Panc1 (cell line): ENCODE measurements around the gene UTP3. TPM values are rescaled to one million over a fixed set of nuclear protein-coding genes. Genes with fewer than 3 reads are reported as not detected.
"Not testable (repeated sequence)": the region's sequence is repeated elsewhere in the genome, so short reads cannot be mapped to it uniquely, and the experiment has no call there.

Experiments
- ATAC-seq: fragments of 200-7000 bp; cut with Tn5 transposase; 2 replicates; pipeline ENCODE4 v1.9.1; 2020; ENCODE audit warnings: mild to moderate bottlenecking, moderate library complexity
- BruUV-seq: library from RNA; stranded (reverse); fragments of 400-500 nt; replicated peaks from 2 replicates; lab custom pipeline; 2021; lab: Mats Ljungman, UMichigan
- CTCF ChIA-PET: fragments of 300-600 bp; sonication (Branson Sonifier 250); formaldehyde crosslinking; loops from one replicate; lab custom pipeline; 2022; ENCODE audit warnings: antibody characterized with exemption; lab: Charles Lee
- POLR2A ChIA-PET: fragments of 300-600 bp; sonication (Branson Sonifier 250); formaldehyde crosslinking; loops from one replicate; lab custom pipeline; 2022; ENCODE audit warnings: antibody characterized with exemption; lab: Charles Lee
- DNase-seq: peaks from one replicate; pipeline ENCODE4 v3.0.0-alpha.2; 2010; ENCODE audit warnings: low read depth, low spot score
- H3K27ac ChIP-seq: 2 replicates; pipeline ENCODE4 v1.5.1; 2011; ENCODE audit warnings: mild to moderate bottlenecking, low read length, inconsistent platforms
- H3K27me3 ChIP-seq: fragments of 200-500 bp; sonication (Bioruptor generic); 2 replicates; pipeline ENCODE4 v1.6.0; 2014; ENCODE audit warnings: low read length, inconsistent platforms; ENCODE audit not compliant: control insufficient read depth, insufficient read depth
- H3K36me3 ChIP-seq: fragments of 200-500 bp; sonication (Bioruptor generic); 2 replicates; pipeline ENCODE4 v1.5.1; 2014; ENCODE audit warnings: inconsistent platforms, mild to moderate bottlenecking, low read length, moderate library complexity; ENCODE audit not compliant: control insufficient read depth, insufficient read depth
- H3K4me1 ChIP-seq: 2 replicates; pipeline ENCODE4 v1.5.1; 2011; ENCODE audit warnings: inconsistent platforms, mild to moderate bottlenecking, low read length, moderate library complexity; ENCODE audit not compliant: control insufficient read depth, insufficient read depth
- H3K4me3 ChIP-seq, 2 experiments: 2 replicates each; pipeline ENCODE4 v1.5.1; 2011 to 2012; ENCODE audit warnings: low read depth in 2 of 2, low read length in 2 of 2, mild to moderate bottlenecking in 2 of 2, inconsistent platforms in 1 of 2, moderate library complexity in 1 of 2
- H3K9me3 ChIP-seq: fragments of 200-500 bp; sonication (Bioruptor generic); 2 replicates; pipeline ENCODE4 v1.5.1; 2014; ENCODE audit warnings: low read depth, mild to moderate bottlenecking, inconsistent platforms, low read length, moderate library complexity; ENCODE audit not compliant: control insufficient read depth, insufficient read depth
- POLR2AphosphoS5 ChIP-seq: IDR thresholded peaks from 2 replicates; pipeline ENCODE4 v1.6.1; 2012; ENCODE audit warnings: mild to moderate bottlenecking, low read depth, low read length, moderate library complexity
- SIN3A ChIP-seq: IDR thresholded peaks from 2 replicates; pipeline ENCODE4 v1.6.1; 2012; ENCODE audit warnings: low read depth, mild to moderate bottlenecking, low read length, moderate library complexity, borderline replicate concordance; ENCODE audit not compliant: insufficient read depth
- TCF7L2 ChIP-seq: IDR thresholded peaks from 2 replicates; pipeline ENCODE4 v1.6.1; 2011; ENCODE audit warnings: mild to moderate bottlenecking, low read depth, low read length, inconsistent platforms
- in situ Hi-C: cut with HindIII; loops from 2 replicates; pipeline ENCODE4 v1.10.0; 2016; ENCODE audit warnings: low sequenced_read_pairs, low pct_unique_long_range_greater_than_20kb
- intact Hi-C: fragments of 100-400 bp; cut with micrococcal nuclease; formaldehyde crosslinking; loops from one replicate; pipeline ENCODE4 v1.10.0; 2022; ENCODE audit not compliant: unreplicated experiment
- total RNA-seq: library from RNA; stranded (reverse); gene quantifications from one replicate; pipeline ENCODE4 v1.2.1, GENCODE V29; 2021; ENCODE audit not compliant: unreplicated experiment
- TF ChIP-seq, protein P1 (sequence below), 2 experiments: IDR thresholded peaks; 2 replicates each; pipeline ENCODE4 v1.6.1; 2011 to 2012; ENCODE audit warnings: low read depth in 2 of 2, control low read depth in 1 of 2, low read length in 1 of 2, mild to moderate bottlenecking in 1 of 2, moderate library complexity in 1 of 2; ENCODE audit not compliant: insufficient read depth in 1 of 2
- TF ChIP-seq, protein P2 (sequence below): fragments of 450-650 bp; IDR thresholded peaks from 2 replicates; pipeline ENCODE4 v1.5.1; 2017; ENCODE audit warnings: mild to moderate bottlenecking

Gene UTP3
- total RNA-seq, 1 experiment from 2014 or later = 20.6 TPM

DNA sequence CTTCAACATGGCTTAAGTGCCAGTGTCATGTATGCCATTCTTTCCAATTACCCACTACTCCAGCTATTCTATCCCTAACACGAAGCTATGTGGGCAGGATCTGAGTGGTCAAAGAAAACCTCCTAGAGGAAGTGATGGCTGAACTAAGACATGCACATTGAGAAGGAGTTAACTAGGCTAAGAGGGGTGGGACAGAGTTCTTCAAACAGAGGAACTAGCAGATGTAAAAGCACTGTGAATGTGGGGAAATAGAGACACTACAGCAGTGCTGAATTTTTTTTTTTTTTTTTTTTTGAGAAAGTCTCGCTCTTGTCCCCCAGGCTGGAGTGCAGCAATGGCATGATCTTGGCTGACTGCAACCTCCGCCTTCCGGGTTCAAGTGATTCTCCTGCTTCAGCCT lies 28.2 kb upstream of the UTP3 start:
- DNase-seq (no peak), ATAC-seq (no peak)
- POLR2A ChIA-PET = no interaction called here
- Histone ChIP-seq H3K27ac (no peak overlapping the region), H3K4me3 (no peak overlapping the region), H3K36me3 (no peaks in the 10 kb centered on the region), H3K4me1 (no peaks in the 10 kb centered on the region), H3K27me3 (no peaks in the 10 kb centered on the region), H3K9me3 (no peaks in the 10 kb centered on the region)
- TF ChIP-seq, protein P1, sequence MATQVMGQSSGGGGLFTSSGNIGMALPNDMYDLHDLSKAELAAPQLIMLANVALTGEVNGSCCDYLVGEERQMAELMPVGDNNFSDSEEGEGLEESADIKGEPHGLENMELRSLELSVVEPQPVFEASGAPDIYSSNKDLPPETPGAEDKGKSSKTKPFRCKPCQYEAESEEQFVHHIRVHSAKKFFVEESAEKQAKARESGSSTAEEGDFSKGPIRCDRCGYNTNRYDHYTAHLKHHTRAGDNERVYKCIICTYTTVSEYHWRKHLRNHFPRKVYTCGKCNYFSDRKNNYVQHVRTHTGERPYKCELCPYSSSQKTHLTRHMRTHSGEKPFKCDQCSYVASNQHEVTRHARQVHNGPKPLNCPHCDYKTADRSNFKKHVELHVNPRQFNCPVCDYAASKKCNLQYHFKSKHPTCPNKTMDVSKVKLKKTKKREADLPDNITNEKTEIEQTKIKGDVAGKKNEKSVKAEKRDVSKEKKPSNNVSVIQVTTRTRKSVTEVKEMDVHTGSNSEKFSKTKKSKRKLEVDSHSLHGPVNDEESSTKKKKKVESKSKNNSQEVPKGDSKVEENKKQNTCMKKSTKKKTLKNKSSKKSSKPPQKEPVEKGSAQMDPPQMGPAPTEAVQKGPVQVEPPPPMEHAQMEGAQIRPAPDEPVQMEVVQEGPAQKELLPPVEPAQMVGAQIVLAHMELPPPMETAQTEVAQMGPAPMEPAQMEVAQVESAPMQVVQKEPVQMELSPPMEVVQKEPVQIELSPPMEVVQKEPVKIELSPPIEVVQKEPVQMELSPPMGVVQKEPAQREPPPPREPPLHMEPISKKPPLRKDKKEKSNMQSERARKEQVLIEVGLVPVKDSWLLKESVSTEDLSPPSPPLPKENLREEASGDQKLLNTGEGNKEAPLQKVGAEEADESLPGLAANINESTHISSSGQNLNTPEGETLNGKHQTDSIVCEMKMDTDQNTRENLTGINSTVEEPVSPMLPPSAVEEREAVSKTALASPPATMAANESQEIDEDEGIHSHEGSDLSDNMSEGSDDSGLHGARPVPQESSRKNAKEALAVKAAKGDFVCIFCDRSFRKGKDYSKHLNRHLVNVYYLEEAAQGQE (IDR thresholded peaks at IDR 0.05; ENCODE audit: insufficient read depth in 1 of 2, low read depth in 2 of 2, low read length in 1 of 2) = no peak
- CTCF ChIA-PET = no interaction called here
- BruUV-seq = no TSS peak
- in situ Hi-C loops (no loop called here), intact Hi-C loops (no loop called here)

DNA sequence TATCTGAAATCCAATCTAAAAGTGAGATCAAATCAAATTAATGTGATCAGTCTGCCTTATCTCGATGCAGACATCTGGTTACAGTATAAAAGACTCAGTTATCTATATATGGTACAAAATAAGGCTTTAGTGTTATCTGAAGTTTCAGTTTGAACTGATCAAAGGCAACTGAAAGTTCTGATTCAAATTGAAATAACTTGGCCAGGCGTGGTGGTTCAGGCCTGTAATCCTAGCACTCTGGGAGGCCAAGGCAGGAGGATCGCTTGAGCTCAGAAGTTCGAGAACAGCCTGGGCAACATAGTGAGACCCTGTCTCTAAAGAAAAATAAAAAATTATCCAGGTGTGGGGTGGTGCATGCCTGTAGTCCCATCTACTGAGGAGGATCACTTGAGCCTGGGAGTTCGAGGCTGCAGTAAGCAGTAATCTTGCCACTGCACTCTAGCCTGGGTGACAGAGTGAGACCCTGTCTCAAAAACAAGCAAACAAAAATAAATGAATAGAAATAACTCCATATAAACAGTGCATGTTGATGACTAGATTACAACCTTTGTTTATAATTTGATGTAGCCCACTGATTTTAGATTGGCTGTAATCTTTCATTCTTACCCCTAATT lies 26.9 kb upstream of the UTP3 start:
- DNase-seq, POLR2A ChIA-PET, CTCF ChIA-PET, in situ Hi-C loops, H3K9me3 ChIP-seq, H3K27ac ChIP-seq, intact Hi-C loops, H3K36me3 ChIP-seq, H3K4me3 ChIP-seq, H3K27me3 ChIP-seq, ATAC-seq, BruUV-seq, H3K4me1 ChIP-seq: not testable (repeated sequence)

DNA sequence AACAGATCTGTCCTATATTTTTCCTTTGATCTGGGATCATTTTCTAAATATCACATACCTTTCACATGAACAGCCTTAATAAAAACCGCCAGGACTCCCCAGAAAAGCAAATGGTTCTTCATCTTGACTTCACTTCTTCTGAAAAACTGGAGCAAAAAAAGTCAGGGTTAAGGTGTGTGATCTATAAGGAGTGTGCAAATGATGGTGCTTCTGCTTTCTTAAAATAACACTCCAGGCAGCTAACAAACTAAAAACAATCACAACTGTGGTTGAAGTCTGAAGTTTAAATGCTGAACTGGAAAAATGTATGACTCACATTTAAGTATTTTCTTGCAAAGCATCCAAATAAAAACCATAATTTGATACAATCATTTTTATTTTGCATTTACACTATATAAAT lies 22.0 kb upstream of the UTP3 start, which contains the start of gene JCHAIN:
TSS of gene JCHAIN (minus strand) at position 140 of the 400 bp plus-strand sequence. CDS start at position 122, 18 bp downstream.
- POLR2A ChIA-PET = no interaction called here
- DNase-seq (no peak), ATAC-seq (no peak)
- Histone ChIP-seq H3K4me1 (no peaks in the 10 kb centered on the region), H3K27ac (no peak within 1 kb of the TSS), H3K9me3 (no peaks in the 10 kb centered on the region), H3K27me3 (no peaks in the 10 kb centered on the region), H3K36me3 (no peaks in the 10 kb centered on the region), H3K4me3 (no peak within 1 kb of the TSS)
- intact Hi-C loops = no loop called here
- TF ChIP-seq, protein P1 (IDR thresholded peaks at IDR 0.05; ENCODE audit: insufficient read depth in 1 of 2, low read depth in 2 of 2, low read length in 1 of 2) = no peak
- TF ChIP-seq SIN3A = no peak
- no peak for TF ChIP-seq POLR2AphosphoS5
- no peak for TF ChIP-seq TCF7L2
- TF ChIP-seq, protein P2, sequence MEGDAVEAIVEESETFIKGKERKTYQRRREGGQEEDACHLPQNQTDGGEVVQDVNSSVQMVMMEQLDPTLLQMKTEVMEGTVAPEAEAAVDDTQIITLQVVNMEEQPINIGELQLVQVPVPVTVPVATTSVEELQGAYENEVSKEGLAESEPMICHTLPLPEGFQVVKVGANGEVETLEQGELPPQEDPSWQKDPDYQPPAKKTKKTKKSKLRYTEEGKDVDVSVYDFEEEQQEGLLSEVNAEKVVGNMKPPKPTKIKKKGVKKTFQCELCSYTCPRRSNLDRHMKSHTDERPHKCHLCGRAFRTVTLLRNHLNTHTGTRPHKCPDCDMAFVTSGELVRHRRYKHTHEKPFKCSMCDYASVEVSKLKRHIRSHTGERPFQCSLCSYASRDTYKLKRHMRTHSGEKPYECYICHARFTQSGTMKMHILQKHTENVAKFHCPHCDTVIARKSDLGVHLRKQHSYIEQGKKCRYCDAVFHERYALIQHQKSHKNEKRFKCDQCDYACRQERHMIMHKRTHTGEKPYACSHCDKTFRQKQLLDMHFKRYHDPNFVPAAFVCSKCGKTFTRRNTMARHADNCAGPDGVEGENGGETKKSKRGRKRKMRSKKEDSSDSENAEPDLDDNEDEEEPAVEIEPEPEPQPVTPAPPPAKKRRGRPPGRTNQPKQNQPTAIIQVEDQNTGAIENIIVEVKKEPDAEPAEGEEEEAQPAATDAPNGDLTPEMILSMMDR = no peak
- in situ Hi-C loops = no loop called here
- CTCF ChIA-PET = no interaction called here
- BruUV-seq = no TSS peak
